H1 (cell line): ENCODE measurements around the gene GPR37. TPM values are rescaled to one million over a fixed set of nuclear protein-coding genes. Genes with fewer than 3 reads are reported as not detected.
A peak's percentile ranks its signal among the peaks of the same experiment; 100 is the strongest.

Source experiments
- RNF2 ChIP-seq: fragments of 200-900, 300-1000 bp; sonication (generic); IDR thresholded peaks from 2 replicates; pipeline ENCODE4 v1.7.1; 2016; ENCODE audit warnings: borderline replicate concordance, low read depth, mild to moderate bottlenecking, antibody characterized with exemption, low read length; ENCODE audit not compliant: poor library complexity, severe bottlenecking; ENCODE audit errors: missing control alignments
- polyA plus RNA-seq, 7 experiments: library from polyadenylated mRNA; depleted of rRNA in 3 of 7; stranded (reverse) in 5 of 7; unstranded in 2 of 7; fragments of >200 nt in 5 of 7; fragments of 200-250 nt in 2 of 7; gene quantifications; 1 replicate in 5 of 7; 2 replicates in 1 of 7; 4 replicates in 1 of 7; pipeline versions ENCODE4 v1.2.1 to v1.2.3, GENCODE V29; 2011 to 2013; ENCODE audit warnings: missing spikeins in 2 of 7, mixed read lengths in 2 of 7
- total RNA-seq: library from RNA; stranded (reverse); fragmentation: NEBNext Ultra II Directional; extraction: Animal tissue kit (Norgen Biotek cat#: 25700); gene quantifications from 2 replicates; pipeline ENCODE4 v1.2.1, GENCODE V29; 2021

The GPR37 gene
- total and polyA plus RNA-seq, 2 of the 8 experiments (the other 6 are each of a cell fraction or from before 2014, with no cell fraction given): 1.5 to 17.4 TPM

DNA sequence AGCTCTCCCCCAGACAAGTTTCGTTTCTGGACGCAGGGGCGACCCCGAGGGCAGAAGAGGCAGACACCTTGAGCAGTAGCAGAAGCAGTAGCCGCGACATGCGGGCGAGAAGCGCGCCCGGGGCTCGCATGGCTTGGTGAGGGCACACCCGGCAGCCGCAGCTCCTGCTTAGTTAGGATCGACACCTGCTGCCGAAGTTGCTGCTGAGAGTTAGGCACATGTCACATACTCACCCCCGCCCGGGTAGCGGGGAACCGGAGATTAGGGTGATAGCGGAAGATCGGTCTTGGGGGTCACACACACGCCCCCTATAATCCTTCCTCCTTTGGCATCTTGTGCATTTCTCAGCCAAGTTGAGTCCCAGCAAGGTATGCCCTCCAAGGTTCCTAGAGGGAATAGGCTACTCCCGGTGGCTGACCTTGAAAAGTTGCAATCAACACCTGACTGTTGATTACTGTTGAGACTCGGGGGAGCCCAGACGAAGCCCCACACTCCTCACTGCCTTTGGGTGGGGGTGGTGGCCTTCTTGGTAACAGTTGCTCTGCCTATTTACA, 668 bp downstream of the GPR37 start (continued):
- peak; percentile 16 for TF ChIP-seq RNF2
